Keratinocyte (primary cell): ENCODE data around the gene AIFM3. TPM values are rescaled to one million over a fixed set of nuclear protein-coding genes. Genes with fewer than 3 reads are reported as not detected.

Source experiments
- DNase-seq: peaks from one replicate; pipeline ENCODE4 v3.0.0-alpha.2; 2011; ENCODE audit warnings: low read depth, missing footprints, low spot score
- FAIRE-seq: peaks from 2 replicates; lab custom pipeline; 2011; peaks lifted over from hg19 to GRCh38; lab: Jason Lieb, UNC
- H2AFZ ChIP-seq: 2 replicates; pipeline ENCODE4 v1.6.0; 2012; ENCODE audit warnings: low read length, control low read depth, inconsistent platforms; ENCODE audit not compliant: control insufficient read depth
- H3K27ac ChIP-seq: 2 replicates; pipeline ENCODE4 v1.5.1; 2011; ENCODE audit warnings: low read length; ENCODE audit not compliant: control insufficient read depth, insufficient read depth
- H3K27me3 ChIP-seq: 3 replicates; pipeline ENCODE4 v1.6.0; 2011; ENCODE audit warnings: low read length; ENCODE audit not compliant: control insufficient read depth, insufficient read depth; ENCODE audit errors: extremely low read depth
- H3K36me3 ChIP-seq, 2 experiments: 2 replicates in 1 of 2; 3 replicates in 1 of 2; pipeline ENCODE4 v1.5.1; 2011; ENCODE audit warnings: low read length in 2 of 2, mild to moderate bottlenecking in 1 of 2; ENCODE audit not compliant: control insufficient read depth in 2 of 2, insufficient read depth in 2 of 2; ENCODE audit errors: extremely low read depth in 1 of 2
- H3K4me1 ChIP-seq: 3 replicates; pipeline ENCODE4 v1.5.1; 2011; ENCODE audit warnings: low read length; ENCODE audit not compliant: control insufficient read depth, insufficient read depth; ENCODE audit errors: extremely low read depth
- H3K4me2 ChIP-seq: 3 replicates; pipeline ENCODE4 v1.6.0; 2011; ENCODE audit warnings: low read depth, low read length; ENCODE audit not compliant: control insufficient read depth, insufficient read depth; ENCODE audit errors: extremely low read depth
- H3K4me3 ChIP-seq, 3 experiments: fragments of 200-600 bp in 1 of 3; sonication (generic) in 1 of 3; 2 replicates in 2 of 3; 3 replicates in 1 of 3; pipeline ENCODE4 v1.5.1; 2011 to 2016; ENCODE audit warnings: low read length in 3 of 3, mild to moderate bottlenecking in 3 of 3, control low read depth in 2 of 3, inconsistent platforms in 1 of 3, low read depth in 1 of 3, mixed read lengths in 1 of 3, mixed run types in 1 of 3, moderate library complexity in 1 of 3; ENCODE audit not compliant: control insufficient read depth in 2 of 3, insufficient read depth in 2 of 3; ENCODE audit errors: extremely low read depth in 1 of 3
- H3K79me2 ChIP-seq: 2 replicates; pipeline ENCODE4 v1.6.0; 2012; ENCODE audit warnings: low read length; ENCODE audit not compliant: control insufficient read depth, insufficient read depth
- H3K9ac ChIP-seq: 3 replicates; pipeline ENCODE4 v1.6.0; 2011; ENCODE audit warnings: low read length; ENCODE audit not compliant: control insufficient read depth, insufficient read depth; ENCODE audit errors: extremely low read depth
- H3K9me1 ChIP-seq: 3 replicates; pipeline ENCODE4 v1.6.0; 2011; ENCODE audit warnings: low read length; ENCODE audit not compliant: control insufficient read depth, insufficient read depth; ENCODE audit errors: extremely low read depth
- H3K9me3 ChIP-seq: 2 replicates; pipeline ENCODE4 v1.5.1; 2012; ENCODE audit warnings: low read depth, low read length; ENCODE audit not compliant: control insufficient read depth
- H4K20me1 ChIP-seq: 3 replicates; pipeline ENCODE4 v1.6.0; 2011; ENCODE audit warnings: low read length; ENCODE audit not compliant: control insufficient read depth, insufficient read depth; ENCODE audit errors: extremely low read depth
- EZH2 ChIP-seq: IDR thresholded peaks from one replicate; pipeline ENCODE4 v1.6.1; 2012; ENCODE audit warnings: inconsistent platforms, mild to moderate bottlenecking, low read length, moderate library complexity
- dilution Hi-C: fragments of 300-500 bp; cut with MboI; formaldehyde crosslinking; loops from one replicate; pipeline ENCODE4 v1.7.0; 2020; ENCODE audit warnings: low sequenced_read_pairs; ENCODE audit not compliant: extremely low pct_ligation_motif_present
- polyA plus RNA-seq, 5 experiments: library from polyadenylated mRNA; depleted of rRNA in 3 of 5; stranded (reverse) in 3 of 5; stranded (forward) in 1 of 5; unstranded in 1 of 5; fragments of >200 nt; gene quantifications; 1 replicate in 1 of 5; 2 replicates in 3 of 5; 3 replicates in 1 of 5; pipeline versions ENCODE4 v1.2.1 to v1.2.3, GENCODE V29; 2011 to 2012; ENCODE audit warnings: missing spikeins in 2 of 5, low read depth in 1 of 5, low replicate concordance in 1 of 5
- TF ChIP-seq, protein P1 (sequence below), 3 experiments: IDR thresholded peaks in 1 of 3; conservative IDR thresholded peaks in 1 of 3; optimal IDR thresholded peaks in 1 of 3; 2 replicates in 2 of 3; 3 replicates in 1 of 3; pipeline versions ENCODE3 to v1.5.1; 2011; ENCODE audit warnings: low read length in 3 of 3, mild to moderate bottlenecking in 3 of 3, moderate library complexity in 2 of 3, control low read depth in 1 of 3, inconsistent platforms in 1 of 3; ENCODE audit not compliant: insufficient read depth in 2 of 3; ENCODE audit errors: extremely low read depth in 1 of 3

Gene AIFM3
- polyA plus RNA-seq, 1 donor (not counting 4 experiments of a cell fraction or from before 2014, with no cell fraction given) = 0.59 TPM

DNA sequence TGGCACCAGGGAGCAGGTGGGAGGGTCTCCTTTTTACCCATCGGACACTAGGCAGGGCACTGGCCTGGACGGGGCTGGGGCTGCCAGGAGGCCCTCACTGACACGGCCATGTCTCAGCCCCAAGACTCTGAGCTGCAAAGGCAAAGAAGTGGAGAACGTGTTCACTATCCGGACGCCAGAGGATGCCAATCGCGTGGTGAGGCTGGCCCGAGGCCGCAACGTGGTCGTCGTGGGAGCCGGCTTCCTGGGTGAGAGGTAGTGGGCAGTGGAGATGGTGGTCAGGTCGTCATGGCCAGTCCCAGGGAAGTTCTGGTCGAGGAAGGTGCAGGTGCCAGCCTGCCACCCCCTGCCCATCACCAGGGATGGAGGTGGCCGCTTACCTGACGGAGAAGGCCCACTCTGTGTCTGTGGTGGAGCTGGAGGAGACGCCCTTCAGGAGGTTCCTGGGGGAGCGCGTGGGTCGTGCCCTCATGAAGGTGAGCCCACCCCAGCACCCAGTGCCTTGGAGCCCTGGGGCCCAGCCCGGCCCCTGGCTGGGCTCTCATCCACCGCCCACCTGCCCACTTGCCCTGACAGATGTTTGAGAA is 9.3 kb downstream of the AIFM3 start:
- no peak for DNase-seq
- FAIRE-seq = no peak

GRCh38 chr22:20977019-20977418 is 10.0 kb downstream of the AIFM3 start:
- Histone ChIP-seq H3K4me3 (no peak overlapping the region), H3K9me1 (no peaks in the 10 kb centered on the region), H3K9ac (no peak overlapping the region), H4K20me1 (no peaks in the 10 kb centered on the region), H3K4me1 (peaks cover 22% of the 10 kb centered on the region), H3K27me3 (no peaks in the 10 kb centered on the region), H3K9me3 (peaks cover 7% of the 10 kb centered on the region), H3K36me3 (no peaks in the 10 kb centered on the region), H2AFZ (no peak overlapping the region), H3K79me2 (no peaks in the 10 kb centered on the region), H3K4me2 (no peak overlapping the region), H3K27ac (no peak overlapping the region)
- dilution Hi-C loops = no loop called here
- no peak for TF ChIP-seq EZH2
- TF ChIP-seq, protein P1, sequence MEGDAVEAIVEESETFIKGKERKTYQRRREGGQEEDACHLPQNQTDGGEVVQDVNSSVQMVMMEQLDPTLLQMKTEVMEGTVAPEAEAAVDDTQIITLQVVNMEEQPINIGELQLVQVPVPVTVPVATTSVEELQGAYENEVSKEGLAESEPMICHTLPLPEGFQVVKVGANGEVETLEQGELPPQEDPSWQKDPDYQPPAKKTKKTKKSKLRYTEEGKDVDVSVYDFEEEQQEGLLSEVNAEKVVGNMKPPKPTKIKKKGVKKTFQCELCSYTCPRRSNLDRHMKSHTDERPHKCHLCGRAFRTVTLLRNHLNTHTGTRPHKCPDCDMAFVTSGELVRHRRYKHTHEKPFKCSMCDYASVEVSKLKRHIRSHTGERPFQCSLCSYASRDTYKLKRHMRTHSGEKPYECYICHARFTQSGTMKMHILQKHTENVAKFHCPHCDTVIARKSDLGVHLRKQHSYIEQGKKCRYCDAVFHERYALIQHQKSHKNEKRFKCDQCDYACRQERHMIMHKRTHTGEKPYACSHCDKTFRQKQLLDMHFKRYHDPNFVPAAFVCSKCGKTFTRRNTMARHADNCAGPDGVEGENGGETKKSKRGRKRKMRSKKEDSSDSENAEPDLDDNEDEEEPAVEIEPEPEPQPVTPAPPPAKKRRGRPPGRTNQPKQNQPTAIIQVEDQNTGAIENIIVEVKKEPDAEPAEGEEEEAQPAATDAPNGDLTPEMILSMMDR (optimal IDR thresholded peaks at IDR 0.05 in 1 of 3, IDR thresholded peaks at IDR 0.05 in 1 of 3, conservative IDR thresholded peaks at IDR 0.05 in 1 of 3; ENCODE audit: extremely low read depth in 1 of 3, insufficient read depth in 2 of 3, low read length in 3 of 3) = no peak
- DNase-seq (no peak), FAIRE-seq (no peak)

More for the DNA sequence above, 9.3 kb downstream of the AIFM3 start:
- Histone ChIP-seq H3K9ac (no peak overlapping the region), H3K36me3 (no peaks in the 10 kb centered on the region), H3K4me2 (no peak overlapping the region), H3K79me2 (no peaks in the 10 kb centered on the region), H3K4me1 (peaks cover 19% of the 10 kb centered on the region), H3K9me1 (no peaks in the 10 kb centered on the region), H2AFZ (no peak overlapping the region), H4K20me1 (no peaks in the 10 kb centered on the region), H3K4me3 (no peak overlapping the region), H3K27ac (no peak overlapping the region), H3K9me3 (peaks cover 7% of the 10 kb centered on the region), H3K27me3 (no peaks in the 10 kb centered on the region)
- TF ChIP-seq, protein P1 (optimal IDR thresholded peaks at IDR 0.05 in 1 of 3, IDR thresholded peaks at IDR 0.05 in 1 of 3, conservative IDR thresholded peaks at IDR 0.05 in 1 of 3; ENCODE audit: extremely low read depth in 1 of 3, insufficient read depth in 2 of 3, low read length in 3 of 3) = no peak
- TF ChIP-seq EZH2 = no peak
- dilution Hi-C loops = no loop called here
